WTC11 (cell line): ENCODE data around the gene NNAT.

Source experiments
- CTCF ChIP-seq: fragments of 200-600 bp; IDR thresholded peaks from 2 replicates; pipeline ENCODE4 v1.8.0; 2022; ENCODE audit warnings: antibody characterized with exemption
- MAX ChIP-seq: sonication (generic); formaldehyde crosslinking; IDR thresholded peaks from 2 replicates; pipeline ENCODE4 v1.8.0; 2022; ENCODE audit warnings: mild to moderate bottlenecking, missing genetic modification reagents

DNA sequence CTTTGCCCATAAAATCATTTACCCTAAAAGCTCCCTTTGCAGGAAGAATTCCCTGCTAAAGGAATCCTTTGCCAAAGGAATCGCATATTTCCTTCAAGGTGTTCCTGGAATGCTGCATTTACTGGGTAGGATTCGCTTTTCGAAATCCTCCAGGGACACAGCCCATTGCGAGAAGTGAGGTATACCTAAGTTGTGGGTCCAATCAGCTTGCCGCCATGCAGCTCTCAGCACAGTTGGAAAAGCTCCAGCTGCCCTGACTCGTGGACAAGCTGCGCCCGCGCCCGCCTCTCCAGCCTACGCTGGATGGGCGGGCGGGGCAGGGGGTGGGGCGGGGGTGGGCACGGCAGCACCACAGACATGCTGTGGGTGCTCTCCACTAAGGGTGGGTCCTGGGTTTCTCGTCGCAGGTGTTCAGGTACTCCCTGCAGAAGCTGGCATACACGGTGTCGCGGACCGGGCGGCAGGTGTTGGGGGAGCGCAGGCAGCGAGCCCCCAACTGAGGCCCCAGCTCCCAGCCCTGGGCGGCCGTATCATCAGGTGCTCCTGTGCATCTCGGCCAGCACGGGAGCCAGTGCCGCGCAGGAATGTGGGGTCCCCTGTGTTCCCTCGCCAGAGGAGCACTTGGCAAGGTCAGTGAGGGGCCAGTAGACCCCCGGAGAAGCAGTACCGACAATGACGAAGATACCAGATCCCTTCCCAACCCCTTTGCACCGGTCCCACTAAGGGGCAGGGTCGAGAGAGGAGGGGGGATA is 1.4 kb downstream of the NNAT start:
- TF ChIP-seq MAX (no peak), CTCF (no peak)
